Coronary artery (tissue), 2 donors: Measurements from ENCODE around the gene TPPP2.

Source experiments
- DNase-seq: peaks from one replicate; pipeline ENCODE4 v3.0.0-alpha.2; 2017; ENCODE audit warnings: low spot score
- H3K27ac ChIP-seq, 2 donors: fragments of 200-600 bp; sonication (generic); one replicate each; pipeline ENCODE4 v1.5.1; 2016 to 2019
- H3K4me3 ChIP-seq: fragments of 200-600 bp; sonication (generic); 2 replicates; pipeline ENCODE4 v1.5.1; 2016; ENCODE audit warnings: mild to moderate bottlenecking, moderate library complexity
- TF ChIP-seq, protein P1 (sequence below): fragments of 200-600 bp; sonication (generic); IDR thresholded peaks from one replicate; pipeline ENCODE4 v1.5.1; 2019; ENCODE audit warnings: antibody characterized with exemption

TPPP2 gene

GRCh38 chr14:21078726-21079125 lies 48.7 kb downstream of the TPPP2 start:
- TF ChIP-seq, protein P1, sequence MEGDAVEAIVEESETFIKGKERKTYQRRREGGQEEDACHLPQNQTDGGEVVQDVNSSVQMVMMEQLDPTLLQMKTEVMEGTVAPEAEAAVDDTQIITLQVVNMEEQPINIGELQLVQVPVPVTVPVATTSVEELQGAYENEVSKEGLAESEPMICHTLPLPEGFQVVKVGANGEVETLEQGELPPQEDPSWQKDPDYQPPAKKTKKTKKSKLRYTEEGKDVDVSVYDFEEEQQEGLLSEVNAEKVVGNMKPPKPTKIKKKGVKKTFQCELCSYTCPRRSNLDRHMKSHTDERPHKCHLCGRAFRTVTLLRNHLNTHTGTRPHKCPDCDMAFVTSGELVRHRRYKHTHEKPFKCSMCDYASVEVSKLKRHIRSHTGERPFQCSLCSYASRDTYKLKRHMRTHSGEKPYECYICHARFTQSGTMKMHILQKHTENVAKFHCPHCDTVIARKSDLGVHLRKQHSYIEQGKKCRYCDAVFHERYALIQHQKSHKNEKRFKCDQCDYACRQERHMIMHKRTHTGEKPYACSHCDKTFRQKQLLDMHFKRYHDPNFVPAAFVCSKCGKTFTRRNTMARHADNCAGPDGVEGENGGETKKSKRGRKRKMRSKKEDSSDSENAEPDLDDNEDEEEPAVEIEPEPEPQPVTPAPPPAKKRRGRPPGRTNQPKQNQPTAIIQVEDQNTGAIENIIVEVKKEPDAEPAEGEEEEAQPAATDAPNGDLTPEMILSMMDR: no peak
- DNase-seq: no peak
- Histone ChIP-seq H3K4me3 (no peak overlapping the region), H3K27ac (no peak overlapping the region)

DNA sequence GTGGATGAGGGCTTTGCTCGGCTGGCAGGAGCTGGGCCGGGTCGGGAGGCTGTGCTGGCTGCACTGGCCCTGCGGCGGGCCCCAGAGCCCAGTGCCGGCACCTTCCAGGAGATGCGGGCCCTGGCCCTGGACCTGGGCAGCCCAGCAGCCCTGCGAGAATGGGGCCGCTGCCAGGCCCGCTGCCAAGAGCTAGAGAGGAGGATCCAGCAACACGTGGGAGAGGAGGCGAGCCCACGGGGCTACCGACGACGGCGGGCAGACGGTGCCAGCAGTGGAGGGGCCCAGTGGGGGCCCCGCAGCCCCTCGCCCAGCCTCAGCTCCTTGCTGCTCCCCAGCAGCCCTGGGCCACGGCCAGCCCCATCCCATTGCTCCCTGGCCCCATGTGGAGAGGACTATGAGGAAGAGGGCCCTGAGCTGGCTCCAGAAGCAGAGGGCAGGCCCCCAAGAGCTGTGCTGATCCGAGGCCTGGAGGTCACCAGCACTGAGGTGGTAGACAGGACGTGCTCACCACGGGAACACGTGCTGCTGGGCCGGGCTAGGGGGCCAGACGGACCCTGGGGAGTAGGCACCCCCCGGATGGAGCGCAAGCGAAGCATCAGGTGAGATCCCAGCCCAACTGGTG lies 51.6 kb downstream of the TPPP2 start:
- no peak overlapping the region for H3K4me3 ChIP-seq
- no peak overlapping the region for H3K27ac ChIP-seq
- TF ChIP-seq, protein P1: no peak
- DNase-seq: no peak
